ENCODE data around the gene SNRNP70. TPM values are rescaled to one million over a fixed set of nuclear protein-coding genes. Genes with fewer than 3 reads are reported as not detected.
"Not testable (repeated sequence)": the region's sequence is repeated elsewhere in the genome, so short reads cannot be mapped to it uniquely, and the experiment has no call there.

Gene SNRNP70
- total RNA-seq, 2 experiments from 2014 or later: 177 to 193 TPM

DNA sequence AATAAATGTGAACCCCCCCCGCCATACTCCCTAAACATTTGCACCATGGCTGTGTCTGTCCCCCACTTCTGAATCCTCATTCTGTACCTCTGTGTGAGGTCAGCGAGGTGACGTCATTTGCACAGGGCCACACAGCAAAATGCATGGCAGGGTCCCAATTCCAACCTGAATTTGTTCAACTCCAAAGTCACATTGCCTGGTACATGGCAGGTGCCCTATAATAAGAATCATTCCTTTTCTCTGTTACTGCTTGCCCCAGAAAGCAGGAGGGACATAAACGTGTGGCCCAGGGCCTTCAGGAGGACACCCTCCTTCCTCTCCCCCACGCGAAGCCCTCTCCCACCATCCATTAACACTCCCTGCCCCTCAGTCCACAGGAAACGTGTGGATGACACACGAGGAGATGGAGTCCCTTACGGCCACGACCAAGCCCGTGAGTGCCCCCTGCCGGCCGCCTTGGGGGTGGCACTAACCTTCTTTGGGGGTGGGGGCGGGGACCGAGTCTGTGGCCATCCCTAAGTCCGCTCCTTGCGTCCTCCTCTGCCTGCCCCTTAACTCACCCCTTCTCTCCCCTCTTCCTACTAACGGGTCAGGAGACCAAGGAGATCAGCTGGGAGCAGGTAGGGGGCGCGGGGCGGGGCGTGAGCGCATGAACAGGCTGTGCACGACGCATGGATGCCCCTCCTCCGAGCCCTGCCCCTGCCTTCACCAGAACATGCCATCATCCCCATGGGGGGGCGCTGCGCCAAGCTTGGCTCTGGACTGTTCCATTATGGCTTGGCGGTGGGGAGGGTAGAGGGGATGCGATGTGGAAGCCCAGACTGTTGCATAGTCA, 60.5 kb downstream of the SNRNP70 start:
- Mint-ChIP-seq H3K27ac (no peak overlapping the region), H3K27me3 (ENCODE audit: low read depth) (peaks cover 42% of the 10 kb centered on the region), H3K9me3 (ENCODE audit: insufficient read depth) (no peaks in the 10 kb centered on the region), H3K4me1 (ENCODE audit: low read depth) (peaks cover 35% of the 10 kb centered on the region), H3K4me3 (peak overlapping the region; percentile 12), H3K36me3 (ENCODE audit: low read depth) (no peaks in the 10 kb centered on the region)
- peak; percentile 46 for ATAC-seq
- DNase-seq: peak; percentile 80
- CTCF ChIA-PET: interaction anchor here (0.7 to 5.4 kb wide), 16 partner anchors 12 to 153 kb away, joined by 3 to 59 read pairs (median 6); partner anchors contain the start of genes GYS1, LIN7B and RUVBL2
- POLR2A ChIA-PET: interaction anchor here (0.8 to 1.0 kb wide), 2 partner anchors 48 to 225 kb away, joined by 3 to 5 read pairs; no protein-coding TSS in a partner anchor

- ATAC-seq; H3K27ac Mint-ChIP-seq; H3K4me3 Mint-ChIP-seq; H3K36me3 Mint-ChIP-seq (ENCODE audit: low read depth); H3K9me3 Mint-ChIP-seq (ENCODE audit: insufficient read depth); DNase-seq: not testable (repeated sequence)
- Mint-ChIP-seq H3K27me3 (ENCODE audit: low read depth) (peaks cover 46% of the 10 kb centered on the region), H3K4me1 (ENCODE audit: low read depth) (peaks cover 41% of the 10 kb centered on the region)
- POLR2A ChIA-PET: interaction anchor here (0.8 to 1.0 kb wide), 2 partner anchors 49 to 226 kb away, joined by 3 to 5 read pairs; no protein-coding TSS in a partner anchor
- CTCF ChIA-PET: interaction anchor here (0.7 to 5.4 kb wide), 16 partner anchors 10 to 153 kb away, joined by 3 to 59 read pairs (median 4); partner anchors contain the start of genes GYS1, LIN7B and RUVBL2
Measured at GRCh38 chr19:49146408-49146770, 61.1 kb downstream of the SNRNP70 start.

DNA sequence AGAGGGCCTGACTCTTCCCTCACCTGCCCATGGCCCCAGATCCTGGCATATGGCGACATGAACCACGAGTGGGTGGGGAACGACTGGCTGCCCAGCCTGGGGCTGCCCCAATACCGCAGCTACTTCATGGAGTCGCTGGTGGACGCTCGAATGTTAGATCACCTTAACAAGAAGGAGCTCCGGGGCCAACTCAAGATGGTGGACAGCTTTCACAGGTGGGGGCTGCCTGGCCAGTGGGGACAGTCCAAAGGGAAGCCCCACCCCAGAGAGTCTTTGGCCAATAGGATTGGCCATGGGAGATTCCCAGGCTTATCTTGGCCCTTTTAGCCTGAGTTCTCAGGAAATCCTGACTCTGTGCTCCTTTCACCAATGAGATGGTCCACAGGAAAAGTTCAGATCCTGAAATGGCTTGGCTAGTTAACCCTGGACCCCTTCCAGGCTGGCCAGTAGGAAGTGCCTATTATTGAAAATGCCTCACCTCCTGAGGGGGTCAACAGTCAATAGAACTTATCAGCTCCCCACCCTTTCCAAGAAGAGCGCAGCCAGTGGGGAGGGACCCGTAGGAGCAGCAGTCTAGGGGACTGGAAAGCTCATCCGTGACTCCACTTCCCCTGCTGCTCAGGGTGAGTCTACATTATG, 62.9 kb downstream of the SNRNP70 start:
- DNase-seq (no peak), ATAC-seq (no peak)
- ChIA-PET POLR2A (interaction anchor here (0.6 kb wide), 2 partner anchors 15 to 17 kb away, joined by 3 read pairs; no protein-coding TSS in a partner anchor), CTCF (interaction anchor here (1.6 to 1.9 kb wide), 2 partner anchors 50 to 51 kb away, joined by 5 to 9 read pairs; no protein-coding TSS in a partner anchor)
- H3K4me3 Mint-ChIP-seq: peak overlapping the region; percentile 32
- peaks cover 4% of the 10 kb centered on the region for H3K9me3 Mint-ChIP-seq (ENCODE audit: insufficient read depth)
- peaks cover 41% of the 10 kb centered on the region for H3K4me1 Mint-ChIP-seq (ENCODE audit: low read depth)
- no peak overlapping the region for H3K27ac Mint-ChIP-seq
- peaks cover 53% of the 10 kb centered on the region for H3K27me3 Mint-ChIP-seq (ENCODE audit: low read depth)
- H3K36me3 Mint-ChIP-seq (ENCODE audit: low read depth): no peaks in the 10 kb centered on the region

DNA sequence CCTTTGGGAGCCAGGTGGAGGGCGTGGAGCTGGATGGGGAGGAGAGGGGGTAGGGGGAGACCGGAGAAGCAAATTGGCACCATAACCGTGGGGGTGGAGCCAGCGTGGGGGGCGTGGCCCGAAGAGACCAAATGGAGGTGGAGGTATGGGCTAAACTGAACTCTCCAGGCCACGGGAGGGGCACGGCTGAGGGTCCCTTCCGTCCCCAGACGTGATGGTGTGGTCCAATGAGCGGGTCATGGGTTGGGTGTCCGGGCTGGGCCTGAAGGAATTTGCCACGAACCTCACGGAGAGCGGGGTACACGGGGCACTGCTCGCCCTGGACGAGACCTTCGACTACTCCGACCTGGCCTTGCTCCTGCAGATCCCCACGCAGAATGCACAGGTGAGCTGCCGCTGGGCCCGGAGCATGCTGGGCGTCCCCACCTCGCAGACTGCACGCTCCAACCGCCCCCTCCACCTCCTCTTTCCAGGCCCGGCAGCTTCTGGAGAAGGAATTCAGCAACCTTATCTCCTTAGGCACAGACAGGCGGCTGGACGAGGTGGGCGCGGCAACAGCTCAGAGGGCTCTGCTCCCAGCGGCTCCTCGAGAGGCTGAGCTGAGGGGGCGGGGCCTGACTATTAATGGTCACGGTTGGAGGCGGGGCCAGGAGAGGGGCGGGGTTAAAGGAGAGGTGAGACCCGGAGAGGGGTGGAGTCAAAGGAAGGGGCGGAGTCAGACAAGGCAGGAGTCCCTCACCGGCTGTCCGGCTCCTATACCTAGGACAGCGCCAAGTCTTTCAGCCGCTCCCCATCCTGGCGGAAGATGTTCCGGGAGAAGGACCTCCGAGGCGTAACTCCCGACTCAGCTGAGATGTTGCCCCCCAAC, 63.8 kb downstream of the SNRNP70 start:
- Mint-ChIP-seq H3K27ac (no peak overlapping the region), H3K27me3 (ENCODE audit: low read depth) (peaks cover 60% of the 10 kb centered on the region), H3K4me1 (ENCODE audit: low read depth) (peaks cover 40% of the 10 kb centered on the region), H3K4me3 (peak overlapping the region; percentile 73), H3K36me3 (ENCODE audit: low read depth) (no peaks in the 10 kb centered on the region), H3K9me3 (ENCODE audit: insufficient read depth) (peaks cover 4% of the 10 kb centered on the region)
- peak; percentile 86 for DNase-seq
- ChIA-PET POLR2A (interaction anchor here (0.6 kb wide), 2 partner anchors 14 to 16 kb away, joined by 3 read pairs; no protein-coding TSS in a partner anchor), CTCF (interaction anchor here (1.0 to 3.3 kb wide), 5 partner anchors 35 to 76 kb away, joined by 3 to 11 read pairs (median 5); partner anchors contain the start of gene LIN7B)
- ATAC-seq: peak; percentile 45

- Mint-ChIP-seq H3K4me1 (ENCODE audit: low read depth) (peaks cover 40% of the 10 kb centered on the region), H3K9me3 (ENCODE audit: insufficient read depth) (peaks cover 4% of the 10 kb centered on the region), H3K36me3 (ENCODE audit: low read depth) (no peaks in the 10 kb centered on the region), H3K27me3 (ENCODE audit: low read depth) (peaks cover 62% of the 10 kb centered on the region), H3K4me3 (peak overlapping the region; percentile 73), H3K27ac (no peak overlapping the region)
- POLR2A ChIA-PET: no interaction called here
- CTCF ChIA-PET: interaction anchor here (1.0 to 3.3 kb wide), 5 partner anchors 36 to 152 kb away, joined by 3 to 11 read pairs (median 5); partner anchors contain the start of gene LIN7B
- DNase-seq (no peak), ATAC-seq (no peak)
Measured at GRCh38 chr19:49149652-49150105, 64.4 kb downstream of the SNRNP70 start.

GRCh38 chr19:49150106-49150943, 65.1 kb downstream of the SNRNP70 start:
- peak; percentile 52 for DNase-seq
- peaks cover 4% of the 10 kb centered on the region for H3K9me3 Mint-ChIP-seq (ENCODE audit: insufficient read depth)
- peak; percentile 28 for ATAC-seq
- peaks cover 38% of the 10 kb centered on the region for H3K4me1 Mint-ChIP-seq (ENCODE audit: low read depth)
- H3K36me3 Mint-ChIP-seq (ENCODE audit: low read depth): no peaks in the 10 kb centered on the region
- peaks cover 62% of the 10 kb centered on the region for H3K27me3 Mint-ChIP-seq (ENCODE audit: low read depth)
- POLR2A ChIA-PET: no interaction called here
- peak overlapping the region; percentile 73 for H3K4me3 Mint-ChIP-seq
- no peak overlapping the region for H3K27ac Mint-ChIP-seq
- CTCF ChIA-PET: interaction anchor here (0.8 to 3.3 kb wide), 7 partner anchors 36 to 157 kb away, joined by 3 to 11 read pairs (median 3); partner anchors contain the start of genes GYS1, LIN7B and RUVBL2

- DNase-seq (no peak), ATAC-seq (no peak)
- ChIA-PET POLR2A (no interaction called here), CTCF (interaction anchor here (0.8 to 3.3 kb wide), 7 partner anchors 37 to 158 kb away, joined by 3 to 11 read pairs (median 3); partner anchors contain the start of genes GYS1, LIN7B and RUVBL2)
- peaks cover 4% of the 10 kb centered on the region for H3K9me3 Mint-ChIP-seq (ENCODE audit: insufficient read depth)
- H3K27me3 Mint-ChIP-seq (ENCODE audit: low read depth): peaks cover 66% of the 10 kb centered on the region
- peaks cover 33% of the 10 kb centered on the region for H3K4me1 Mint-ChIP-seq (ENCODE audit: low read depth)
- H3K36me3 Mint-ChIP-seq (ENCODE audit: low read depth): no peaks in the 10 kb centered on the region
- H3K4me3 Mint-ChIP-seq: no peak overlapping the region
- H3K27ac Mint-ChIP-seq: no peak overlapping the region
Measured at GRCh38 chr19:49150944-49151243, 65.6 kb downstream of the SNRNP70 start.

- H3K9me3 Mint-ChIP-seq (ENCODE audit: insufficient read depth): peaks cover 4% of the 10 kb centered on the region
- H3K36me3 Mint-ChIP-seq (ENCODE audit: low read depth): no peaks in the 10 kb centered on the region
- DNase-seq (peak; percentile 51), ATAC-seq (peak; percentile 28)
- no peak overlapping the region for H3K27ac Mint-ChIP-seq
- ChIA-PET CTCF (interaction anchor here (0.8 to 3.3 kb wide), 6 partner anchors 37 to 158 kb away, joined by 3 to 11 read pairs (median 4); partner anchors contain the start of genes GYS1, LIN7B and RUVBL2), POLR2A (no interaction called here)
- peak overlapping the region; percentile 2 for H3K4me3 Mint-ChIP-seq
- peaks cover 68% of the 10 kb centered on the region for H3K27me3 Mint-ChIP-seq (ENCODE audit: low read depth)
- H3K4me1 Mint-ChIP-seq (ENCODE audit: low read depth): peaks cover 32% of the 10 kb centered on the region
Measured at GRCh38 chr19:49151267-49152118, 66.2 kb downstream of the SNRNP70 start.

DNA sequence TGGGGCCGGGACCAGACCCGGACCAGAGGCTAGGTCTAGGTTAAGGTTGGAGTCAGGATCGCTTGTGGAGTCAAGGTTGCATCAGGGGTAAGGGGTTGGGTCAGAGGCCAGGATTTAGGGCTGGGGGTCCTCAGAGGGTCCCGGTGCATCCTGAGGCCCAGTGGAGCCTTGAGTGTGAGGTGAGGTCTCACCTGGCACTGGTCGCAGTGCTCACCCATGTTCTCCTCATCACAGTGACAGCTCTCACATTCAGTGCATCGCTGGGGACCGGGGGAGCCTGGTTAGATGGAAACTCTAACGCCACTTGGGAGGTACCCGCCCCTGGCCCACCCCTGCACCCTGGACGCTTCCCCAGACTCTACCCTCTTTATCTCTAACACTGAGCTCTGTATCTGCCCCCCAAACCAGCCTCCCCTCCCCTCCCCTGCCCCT, 66.9 kb downstream of the SNRNP70 start:
- Mint-ChIP-seq H3K27ac (no peak overlapping the region), H3K4me3 (no peak overlapping the region), H3K9me3 (ENCODE audit: insufficient read depth) (peaks cover 4% of the 10 kb centered on the region), H3K4me1 (ENCODE audit: low read depth) (peaks cover 32% of the 10 kb centered on the region), H3K36me3 (ENCODE audit: low read depth) (no peaks in the 10 kb centered on the region), H3K27me3 (ENCODE audit: low read depth) (peaks cover 65% of the 10 kb centered on the region)
- ATAC-seq (no peak), DNase-seq (no peak)
- ChIA-PET CTCF (interaction anchor here (1.6 kb wide), 1 partner anchor 47 kb away, joined by 6 read pairs; no protein-coding TSS in a partner anchor), POLR2A (interaction anchor here (0.6 kb wide), 1 partner anchor 352 kb away, joined by 4 read pairs; no protein-coding TSS in a partner anchor)
